HepG2 (cell line): ENCODE data around the gene EFNA3. TPM values are rescaled to one million over a fixed set of nuclear protein-coding genes. Genes with fewer than 3 reads are reported as not detected.

ENCODE experiments used
- CBX5 ChIP-seq: sonication (generic); formaldehyde crosslinking; IDR thresholded peaks from 2 replicates; pipeline ENCODE4 v1.4.0; 2020; ENCODE audit warnings: missing genetic modification reagents, borderline replicate concordance
- HNRNPK ChIP-seq: fragments of 200-400 bp; formaldehyde crosslinking; IDR thresholded peaks from 2 replicates; pipeline ENCODE4 v1.6.1; 2018; ENCODE audit warnings: low read length, low read depth, moderate library complexity, mild to moderate bottlenecking; ENCODE audit not compliant: poor library complexity, severe bottlenecking
- IKZF4 ChIP-seq: sonication (generic); formaldehyde crosslinking; IDR thresholded peaks from 2 replicates; pipeline ENCODE4 v1.5.1; 2020; ENCODE audit warnings: borderline replicate concordance, mild to moderate bottlenecking, low read depth, missing genetic modification reagents; ENCODE audit errors: not compliant biosample characterization
- MBNL3 ChIP-seq: fragments of 250-450 bp; sonication (Bioruptor Pico); conservative IDR thresholded peaks from 2 replicates; pipeline ENCODE4 v1.8.0; 2022; ENCODE audit warnings: mild to moderate bottlenecking, inconsistent platforms
- MTF2 ChIP-seq: sonication (generic); formaldehyde crosslinking; IDR thresholded peaks from 2 replicates; pipeline ENCODE4 v1.5.0; 2020; ENCODE audit warnings: missing genetic modification reagents, borderline replicate concordance
- RARA ChIP-seq: IDR thresholded peaks from 2 replicates; pipeline ENCODE4 v1.6.1; 2016; ENCODE audit warnings: missing genetic modification reagents, missing compliant biosample characterization
- RBFOX2 ChIP-seq: fragments of 200-400 bp; formaldehyde crosslinking; IDR thresholded peaks from 2 replicates; pipeline ENCODE4 v1.6.1; 2017; ENCODE audit warnings: low read depth, mild to moderate bottlenecking, low read length
- SAP130 ChIP-seq: IDR thresholded peaks from 2 replicates; pipeline ENCODE4 v1.6.1; 2016; ENCODE audit warnings: low read depth
- ZBED4 ChIP-seq: sonication (generic); formaldehyde crosslinking; IDR thresholded peaks from 2 replicates; pipeline ENCODE4 v1.4.0; 2020; ENCODE audit warnings: missing genetic modification reagents, borderline replicate concordance
- ZFYVE20 ChIP-seq: sonication (generic); formaldehyde crosslinking; IDR thresholded peaks from 2 replicates; pipeline ENCODE4 v1.8.0; 2023; ENCODE audit warnings: low read depth, mild to moderate bottlenecking, moderate library complexity, missing genetic modification reagents, borderline replicate concordance
- ZMYM2 ChIP-seq: sonication (generic); formaldehyde crosslinking; IDR thresholded peaks from 2 replicates; pipeline ENCODE4 v1.8.0; 2022; ENCODE audit warnings: mild to moderate bottlenecking, missing genetic modification reagents
- ZNF235 ChIP-seq: sonication (generic); formaldehyde crosslinking; IDR thresholded peaks from 2 replicates; pipeline ENCODE4 v1.8.1; 2023; ENCODE audit warnings: mild to moderate bottlenecking, missing genetic modification reagents, borderline replicate concordance
- ZNF274 ChIP-seq: sonication (generic); formaldehyde crosslinking; IDR thresholded peaks from 2 replicates; pipeline ENCODE4 v1.5.1; 2020; ENCODE audit warnings: mild to moderate bottlenecking, missing genetic modification reagents
- ZNF407 ChIP-seq: sonication (generic); formaldehyde crosslinking; IDR thresholded peaks from one replicate; pipeline ENCODE4 v1.5.1; 2020; ENCODE audit warnings: mild to moderate bottlenecking, missing genetic modification reagents; ENCODE audit errors: not compliant biosample characterization
- ZNF660 ChIP-seq: sonication (generic); formaldehyde crosslinking; IDR thresholded peaks from 2 replicates; pipeline ENCODE4 v1.5.1; 2020; ENCODE audit warnings: mild to moderate bottlenecking, low read depth, missing genetic modification reagents, borderline replicate concordance
- ZNF792 ChIP-seq: IDR thresholded peaks from 2 replicates; pipeline ENCODE4 v1.6.1; 2016
- polyA plus RNA-seq, 8 experiments: library from polyadenylated mRNA; depleted of rRNA in 3 of 8; stranded (reverse) in 7 of 8; unstranded in 1 of 8; fragments of >200 nt; fragmentation: Illumina TruSeq in 4 of 8; extraction: Trizol in 4 of 8; gene quantifications; 2 replicates each; pipeline versions ENCODE4 v1.2.1 to v1.2.3, GENCODE V29; 2011 to 2016; ENCODE audit warnings: low read depth in 4 of 8, missing spikeins in 1 of 8, mixed read lengths in 1 of 8; ENCODE audit not compliant: insufficient read depth in 1 of 8
- total RNA-seq, 5 experiments: library from RNA; depleted of rRNA; stranded (reverse); fragments of >200 nt; fragmentation: Illumina TruSeq; extraction: Trizol; gene quantifications; 2 replicates each; pipeline ENCODE4 v1.2.3, GENCODE V29; 2016; ENCODE audit warnings: low read depth in 1 of 5
- TF ChIP-seq, protein P1 (sequence below): IDR thresholded peaks from 2 replicates; pipeline ENCODE4 v1.6.1; 2016; ENCODE audit warnings: missing genetic modification reagents, missing compliant biosample characterization

The EFNA3 gene
- total and polyA plus RNA-seq, 2 of the 13 experiments (the other 11 are each of a cell fraction or from before 2014, with no cell fraction given) = 1.0 to 5.7 TPM

DNA sequence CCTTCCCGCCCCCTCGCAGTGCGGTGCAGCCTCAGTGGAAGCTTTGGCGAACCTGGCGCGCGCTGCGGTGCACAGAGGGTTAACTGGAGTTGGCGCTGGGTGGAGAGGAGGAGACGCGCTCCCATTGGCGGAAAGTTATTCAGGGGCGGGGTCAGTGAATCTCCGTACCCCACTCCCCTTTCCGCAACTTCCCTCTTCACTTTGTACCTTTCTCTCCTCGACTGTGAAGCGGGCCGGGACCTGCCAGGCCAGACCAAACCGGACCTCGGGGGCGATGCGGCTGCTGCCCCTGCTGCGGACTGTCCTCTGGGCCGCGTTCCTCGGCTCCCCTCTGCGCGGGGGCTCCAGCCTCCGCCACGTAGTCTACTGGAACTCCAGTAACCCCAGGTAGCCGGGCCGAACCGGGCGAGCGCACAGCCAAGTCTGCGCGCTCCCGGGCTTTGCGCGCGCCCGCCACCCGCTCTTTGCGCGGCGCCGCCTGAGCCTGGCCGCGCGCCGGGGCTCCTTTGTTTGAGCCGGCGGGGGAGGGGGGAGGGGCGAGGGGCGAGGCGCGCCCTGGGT lies 15.0 kb upstream of the EFNA3 start, which contains the start of gene EFNA4 (continued):
- TF ChIP-seq MTF2 (CRISPR knock-in tag) (no peak), ZNF792 (no peak), ZNF274 (no peak; the same call in 1 of the 2 replicates), RBFOX2 (peak; percentile 80), ZFYVE20 (CRISPR knock-in tag) (0 out of 2 replicates have a peak, but pooled peaks have one; percentile 33), MBNL3 (CRISPR knock-in tag) (no peak), ZNF660 (CRISPR knock-in tag) (no peak), IKZF4 (CRISPR knock-in tag) (no peak), ZNF235 (CRISPR knock-in tag) (no peak), RARA (CRISPR knock-in tag) (0 out of 2 replicates have a peak, but pooled peaks have one; percentile 9), ZNF407 (CRISPR knock-in tag) (no peak), ZMYM2 (CRISPR knock-in tag) (no peak), SAP130 (CRISPR knock-in tag) (peak; percentile 64), ZBED4 (CRISPR knock-in tag) (peak; percentile 79; the same call in 1 of the 2 replicates), HNRNPK (peak; percentile 49), CBX5 (0 out of 2 replicates have a peak, but pooled peaks have one; percentile 15)
- TF ChIP-seq, protein P1, sequence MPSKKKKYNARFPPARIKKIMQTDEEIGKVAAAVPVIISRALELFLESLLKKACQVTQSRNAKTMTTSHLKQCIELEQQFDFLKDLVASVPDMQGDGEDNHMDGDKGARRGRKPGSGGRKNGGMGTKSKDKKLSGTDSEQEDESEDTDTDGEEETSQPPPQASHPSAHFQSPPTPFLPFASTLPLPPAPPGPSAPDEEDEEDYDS (CRISPR knock-in tag) = peak; percentile 85
